ENCODE results near the gene PAH. TPM values are rescaled to one million over a fixed set of nuclear protein-coding genes. Genes with fewer than 3 reads are reported as not detected.

PAH gene
- total and polyA plus RNA-seq, 2 of the 13 experiments (the other 11 are each of a cell fraction or from before 2014, with no cell fraction given): 192 to 451 TPM

DNA sequence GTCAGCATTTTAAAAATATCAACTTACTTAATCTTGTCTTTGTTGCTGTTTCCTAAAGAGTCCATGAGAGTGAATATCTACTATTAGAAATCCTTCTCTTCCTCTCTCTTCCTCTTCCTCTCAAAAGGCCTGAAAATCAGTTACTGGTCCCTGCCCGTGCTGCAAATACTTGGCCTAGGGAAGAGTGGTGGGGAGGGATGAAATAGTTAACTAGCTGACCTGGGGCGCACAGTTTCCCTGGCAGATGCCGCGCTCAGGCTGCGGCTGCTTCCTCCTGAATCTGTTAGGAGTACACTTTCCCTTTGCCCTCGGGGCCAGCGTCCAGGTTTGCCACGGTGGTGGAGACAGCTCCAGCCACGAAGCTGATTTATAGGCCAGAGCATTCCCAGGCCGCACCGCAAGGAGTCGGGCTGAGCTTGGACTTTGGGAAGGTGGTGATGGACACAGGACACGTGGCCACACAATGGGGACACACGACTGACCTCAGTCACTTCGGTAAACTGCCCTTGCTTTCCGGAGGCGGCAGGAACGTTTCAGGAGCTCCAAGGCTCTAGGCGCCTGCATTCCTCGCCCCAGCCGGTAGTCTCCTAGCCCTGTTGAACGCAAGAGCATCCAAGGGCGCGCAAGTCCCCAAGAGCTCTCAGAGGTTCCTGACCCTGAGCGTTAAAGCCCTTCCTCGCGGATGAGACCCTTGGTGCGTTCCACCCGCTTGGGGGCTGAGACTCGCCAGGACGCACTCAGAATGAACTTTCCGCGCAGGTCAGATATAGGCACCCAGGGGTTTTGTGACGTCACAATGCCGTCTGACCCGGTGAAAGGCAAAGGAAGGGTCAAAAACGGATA is 33.3 kb upstream of the PAH start (continued):
- TF ChIP-seq ZNF772 (CRISPR knock-in tag; IDR thresholded peaks at IDR 0.05) (0 out of 2 replicates have a peak, but pooled peaks have one; percentile 43), DR1 (CRISPR knock-in tag; IDR thresholded peaks at IDR 0.05) (no peak), NFE2 (CRISPR knock-in tag; IDR thresholded peaks at IDR 0.05) (no peak), ZBTB8A (CRISPR knock-in tag; IDR thresholded peaks at IDR 0.05; ENCODE audit: borderline replicate concordance, low read depth) (no peak), SIN3B (IDR thresholded peaks at IDR 0.05; ENCODE audit: low read length) (no peak), ZNF839 (CRISPR knock-in tag; IDR thresholded peaks at IDR 0.05; ENCODE audit: borderline replicate concordance) (no peak), PAWR (CRISPR knock-in tag; IDR thresholded peaks at IDR 0.05; ENCODE audit: borderline replicate concordance) (no peak), STAG1 (CRISPR knock-in tag; IDR thresholded peaks at IDR 0.05) (peak; percentile 72), ZNF567 (CRISPR knock-in tag; IDR thresholded peaks at IDR 0.05; ENCODE audit: borderline replicate concordance) (no peak), SRF (IDR thresholded peaks at IDR 0.05; ENCODE audit: low read depth, low read length) (no peak), KDM1A (CRISPR knock-in tag; IDR thresholded peaks at IDR 0.05) (no peak), HCFC1 (IDR thresholded peaks at IDR 0.05; ENCODE audit: low read depth, low read length) (no peak), LCORL (IDR thresholded peaks at IDR 0.05) (no peak), LCORL (CRISPR knock-in tag; IDR thresholded peaks at IDR 0.05) (peak; percentile 37; the same call in 1 of the 2 replicates), ARHGAP35 (CRISPR knock-in tag; IDR thresholded peaks at IDR 0.05; ENCODE audit: borderline replicate concordance) (no peak)
- TF ChIP-seq, protein P1, sequence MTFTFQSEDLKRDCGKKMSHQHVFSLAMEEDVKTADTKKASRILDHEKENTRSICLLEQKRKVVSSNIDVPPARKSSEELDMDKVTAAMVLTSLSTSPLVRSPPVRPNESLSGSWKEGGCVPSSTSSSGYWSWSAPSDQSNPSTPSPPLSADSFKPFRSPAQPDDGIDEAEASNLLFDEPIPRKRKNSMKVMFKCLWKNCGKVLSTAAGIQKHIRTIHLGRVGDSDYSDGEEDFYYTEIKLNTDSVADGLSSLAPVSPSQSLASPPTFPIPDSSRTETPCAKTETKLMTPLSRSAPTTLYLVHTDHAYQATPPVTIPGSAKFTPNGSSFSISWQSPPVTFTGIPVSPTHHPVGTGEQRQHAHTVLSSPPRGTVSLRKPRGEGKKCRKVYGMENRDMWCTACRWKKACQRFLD (CRISPR knock-in tag; IDR thresholded peaks at IDR 0.05; ENCODE audit: borderline replicate concordance): no peak
- TF ChIP-seq, protein P2, sequence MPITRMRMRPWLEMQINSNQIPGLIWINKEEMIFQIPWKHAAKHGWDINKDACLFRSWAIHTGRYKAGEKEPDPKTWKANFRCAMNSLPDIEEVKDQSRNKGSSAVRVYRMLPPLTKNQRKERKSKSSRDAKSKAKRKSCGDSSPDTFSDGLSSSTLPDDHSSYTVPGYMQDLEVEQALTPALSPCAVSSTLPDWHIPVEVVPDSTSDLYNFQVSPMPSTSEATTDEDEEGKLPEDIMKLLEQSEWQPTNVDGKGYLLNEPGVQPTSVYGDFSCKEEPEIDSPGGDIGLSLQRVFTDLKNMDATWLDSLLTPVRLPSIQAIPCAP (CRISPR knock-in tag; IDR thresholded peaks at IDR 0.05; ENCODE audit: low read depth): no peak
- TF ChIP-seq, protein P3, sequence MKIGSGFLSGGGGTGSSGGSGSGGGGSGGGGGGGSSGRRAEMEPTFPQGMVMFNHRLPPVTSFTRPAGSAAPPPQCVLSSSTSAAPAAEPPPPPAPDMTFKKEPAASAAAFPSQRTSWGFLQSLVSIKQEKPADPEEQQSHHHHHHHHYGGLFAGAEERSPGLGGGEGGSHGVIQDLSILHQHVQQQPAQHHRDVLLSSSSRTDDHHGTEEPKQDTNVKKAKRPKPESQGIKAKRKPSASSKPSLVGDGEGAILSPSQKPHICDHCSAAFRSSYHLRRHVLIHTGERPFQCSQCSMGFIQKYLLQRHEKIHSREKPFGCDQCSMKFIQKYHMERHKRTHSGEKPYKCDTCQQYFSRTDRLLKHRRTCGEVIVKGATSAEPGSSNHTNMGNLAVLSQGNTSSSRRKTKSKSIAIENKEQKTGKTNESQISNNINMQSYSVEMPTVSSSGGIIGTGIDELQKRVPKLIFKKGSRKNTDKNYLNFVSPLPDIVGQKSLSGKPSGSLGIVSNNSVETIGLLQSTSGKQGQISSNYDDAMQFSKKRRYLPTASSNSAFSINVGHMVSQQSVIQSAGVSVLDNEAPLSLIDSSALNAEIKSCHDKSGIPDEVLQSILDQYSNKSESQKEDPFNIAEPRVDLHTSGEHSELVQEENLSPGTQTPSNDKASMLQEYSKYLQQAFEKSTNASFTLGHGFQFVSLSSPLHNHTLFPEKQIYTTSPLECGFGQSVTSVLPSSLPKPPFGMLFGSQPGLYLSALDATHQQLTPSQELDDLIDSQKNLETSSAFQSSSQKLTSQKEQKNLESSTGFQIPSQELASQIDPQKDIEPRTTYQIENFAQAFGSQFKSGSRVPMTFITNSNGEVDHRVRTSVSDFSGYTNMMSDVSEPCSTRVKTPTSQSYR (CRISPR knock-in tag; IDR thresholded peaks at IDR 0.05; ENCODE audit: borderline replicate concordance): no peak
- TF ChIP-seq, protein P4, sequence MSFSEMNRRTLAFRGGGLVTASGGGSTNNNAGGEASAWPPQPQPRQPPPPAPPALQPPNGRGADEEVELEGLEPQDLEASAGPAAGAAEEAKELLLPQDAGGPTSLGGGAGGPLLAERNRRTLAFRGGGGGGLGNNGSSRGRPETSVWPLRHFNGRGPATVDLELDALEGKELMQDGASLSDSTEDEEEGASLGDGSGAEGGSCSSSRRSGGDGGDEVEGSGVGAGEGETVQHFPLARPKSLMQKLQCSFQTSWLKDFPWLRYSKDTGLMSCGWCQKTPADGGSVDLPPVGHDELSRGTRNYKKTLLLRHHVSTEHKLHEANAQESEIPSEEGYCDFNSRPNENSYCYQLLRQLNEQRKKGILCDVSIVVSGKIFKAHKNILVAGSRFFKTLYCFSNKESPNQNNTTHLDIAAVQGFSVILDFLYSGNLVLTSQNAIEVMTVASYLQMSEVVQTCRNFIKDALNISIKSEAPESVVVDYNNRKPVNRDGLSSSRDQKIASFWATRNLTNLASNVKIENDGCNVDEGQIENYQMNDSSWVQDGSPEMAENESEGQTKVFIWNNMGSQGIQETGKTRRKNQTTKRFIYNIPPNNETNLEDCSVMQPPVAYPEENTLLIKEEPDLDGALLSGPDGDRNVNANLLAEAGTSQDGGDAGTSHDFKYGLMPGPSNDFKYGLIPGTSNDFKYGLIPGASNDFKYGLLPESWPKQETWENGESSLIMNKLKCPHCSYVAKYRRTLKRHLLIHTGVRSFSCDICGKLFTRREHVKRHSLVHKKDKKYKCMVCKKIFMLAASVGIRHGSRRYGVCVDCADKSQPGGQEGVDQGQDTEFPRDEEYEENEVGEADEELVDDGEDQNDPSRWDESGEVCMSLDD (CRISPR knock-in tag; IDR thresholded peaks at IDR 0.05; ENCODE audit: borderline replicate concordance): no peak
- TF ChIP-seq, protein P5, sequence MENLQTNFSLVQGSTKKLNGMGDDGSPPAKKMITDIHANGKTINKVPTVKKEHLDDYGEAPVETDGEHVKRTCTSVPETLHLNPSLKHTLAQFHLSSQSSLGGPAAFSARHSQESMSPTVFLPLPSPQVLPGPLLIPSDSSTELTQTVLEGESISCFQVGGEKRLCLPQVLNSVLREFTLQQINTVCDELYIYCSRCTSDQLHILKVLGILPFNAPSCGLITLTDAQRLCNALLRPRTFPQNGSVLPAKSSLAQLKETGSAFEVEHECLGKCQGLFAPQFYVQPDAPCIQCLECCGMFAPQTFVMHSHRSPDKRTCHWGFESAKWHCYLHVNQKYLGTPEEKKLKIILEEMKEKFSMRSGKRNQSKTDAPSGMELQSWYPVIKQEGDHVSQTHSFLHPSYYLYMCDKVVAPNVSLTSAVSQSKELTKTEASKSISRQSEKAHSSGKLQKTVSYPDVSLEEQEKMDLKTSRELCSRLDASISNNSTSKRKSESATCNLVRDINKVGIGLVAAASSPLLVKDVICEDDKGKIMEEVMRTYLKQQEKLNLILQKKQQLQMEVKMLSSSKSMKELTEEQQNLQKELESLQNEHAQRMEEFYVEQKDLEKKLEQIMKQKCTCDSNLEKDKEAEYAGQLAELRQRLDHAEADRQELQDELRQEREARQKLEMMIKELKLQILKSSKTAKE (CRISPR knock-in tag; IDR thresholded peaks at IDR 0.05; ENCODE audit: borderline replicate concordance): no peak

Measured in HepG2 (cell line).